GM20000 (cell line): Measurements from ENCODE around the gene KCNQ1.
A peak's percentile ranks its signal among the peaks of the same experiment; 100 is the strongest.

Source experiments
- DNase-seq: peaks from one replicate; pipeline ENCODE4 v3.0.0; 2012; ENCODE audit warnings: low spot score
- TF ChIP-seq, protein P1 (sequence below): IDR thresholded peaks from 2 replicates; pipeline ENCODE4 v1.5.1; 2012; ENCODE audit warnings: mild to moderate bottlenecking, control low read depth; ENCODE audit errors: extremely low read depth, missing control alignments

Gene KCNQ1

DNA sequence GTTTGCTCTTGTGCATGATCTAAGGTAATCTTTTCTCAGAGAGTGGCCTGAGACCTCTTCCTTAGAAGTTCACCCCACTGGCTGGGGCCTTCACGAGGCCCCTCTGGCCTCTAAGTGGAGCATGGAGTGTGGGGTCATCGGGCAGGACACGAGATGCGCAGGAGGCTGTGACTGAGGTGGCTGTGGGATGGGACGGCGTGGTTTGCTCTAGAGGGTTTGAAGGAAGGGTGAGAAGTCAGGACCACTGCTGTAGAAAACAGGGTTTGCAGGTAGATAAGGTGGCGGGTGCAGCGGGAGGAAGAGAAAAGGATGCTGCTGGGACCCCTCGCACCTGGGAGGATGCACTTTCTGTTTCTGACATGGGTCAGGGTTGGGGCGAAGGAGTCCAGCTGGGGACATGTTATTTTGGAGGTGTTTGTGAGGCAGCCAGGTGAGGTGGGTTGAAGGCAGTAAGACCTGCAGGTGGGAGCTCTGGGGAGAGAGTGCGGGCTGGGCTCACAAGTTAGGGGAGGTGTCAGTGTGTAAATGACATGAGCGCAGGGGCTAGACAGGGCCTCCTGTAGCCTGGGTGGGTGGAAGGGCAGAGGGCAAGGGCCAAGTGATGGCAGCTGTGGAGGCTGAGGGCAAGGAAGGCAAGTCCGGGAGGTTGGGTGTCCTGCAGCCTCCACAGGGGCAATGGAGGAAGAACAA lies 62.5 kb downstream of the KCNQ1 start:
- DNase-seq = peak; percentile 7
- TF ChIP-seq, protein P1, sequence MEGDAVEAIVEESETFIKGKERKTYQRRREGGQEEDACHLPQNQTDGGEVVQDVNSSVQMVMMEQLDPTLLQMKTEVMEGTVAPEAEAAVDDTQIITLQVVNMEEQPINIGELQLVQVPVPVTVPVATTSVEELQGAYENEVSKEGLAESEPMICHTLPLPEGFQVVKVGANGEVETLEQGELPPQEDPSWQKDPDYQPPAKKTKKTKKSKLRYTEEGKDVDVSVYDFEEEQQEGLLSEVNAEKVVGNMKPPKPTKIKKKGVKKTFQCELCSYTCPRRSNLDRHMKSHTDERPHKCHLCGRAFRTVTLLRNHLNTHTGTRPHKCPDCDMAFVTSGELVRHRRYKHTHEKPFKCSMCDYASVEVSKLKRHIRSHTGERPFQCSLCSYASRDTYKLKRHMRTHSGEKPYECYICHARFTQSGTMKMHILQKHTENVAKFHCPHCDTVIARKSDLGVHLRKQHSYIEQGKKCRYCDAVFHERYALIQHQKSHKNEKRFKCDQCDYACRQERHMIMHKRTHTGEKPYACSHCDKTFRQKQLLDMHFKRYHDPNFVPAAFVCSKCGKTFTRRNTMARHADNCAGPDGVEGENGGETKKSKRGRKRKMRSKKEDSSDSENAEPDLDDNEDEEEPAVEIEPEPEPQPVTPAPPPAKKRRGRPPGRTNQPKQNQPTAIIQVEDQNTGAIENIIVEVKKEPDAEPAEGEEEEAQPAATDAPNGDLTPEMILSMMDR = no peak

DNA sequence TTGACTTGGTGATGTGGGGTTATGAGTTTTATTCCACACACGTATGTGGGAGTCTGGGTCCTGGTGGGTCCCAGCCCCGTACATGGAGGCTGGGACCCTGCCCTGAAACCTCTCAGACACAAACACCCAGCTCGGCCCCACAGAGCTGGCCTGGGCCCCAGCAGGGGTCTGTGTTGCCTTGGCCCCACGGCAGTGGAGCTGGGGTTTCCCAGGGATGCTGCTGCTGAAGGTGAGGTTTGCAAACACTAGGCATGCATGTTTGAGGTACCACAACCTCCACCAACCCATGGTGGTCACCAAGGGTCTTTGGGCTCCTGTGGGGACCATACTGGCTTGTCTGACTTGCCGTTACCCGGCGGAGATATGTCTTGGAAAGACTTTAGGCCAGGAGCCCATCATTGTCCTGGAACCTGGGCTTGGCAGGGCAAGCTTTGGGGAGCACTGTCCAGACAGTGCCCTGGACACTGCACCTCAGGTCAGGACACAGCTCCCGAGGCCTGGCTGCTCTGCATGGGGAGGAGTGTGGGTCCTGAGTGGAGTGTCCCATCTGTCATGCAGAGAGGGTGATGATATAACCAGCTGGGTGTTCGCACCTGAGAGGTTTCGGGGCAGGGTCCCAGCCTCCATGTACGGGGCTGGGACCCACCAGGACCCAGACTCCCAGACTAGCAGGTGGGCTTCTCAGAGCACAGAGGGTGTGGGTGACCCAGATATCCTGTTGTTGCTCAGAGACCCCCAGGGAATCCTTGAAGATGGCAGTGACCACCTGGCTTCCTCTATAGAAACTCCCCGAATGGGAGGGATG lies 63.3 kb downstream of the KCNQ1 start:
- peak; percentile 3 for DNase-seq

DNA sequence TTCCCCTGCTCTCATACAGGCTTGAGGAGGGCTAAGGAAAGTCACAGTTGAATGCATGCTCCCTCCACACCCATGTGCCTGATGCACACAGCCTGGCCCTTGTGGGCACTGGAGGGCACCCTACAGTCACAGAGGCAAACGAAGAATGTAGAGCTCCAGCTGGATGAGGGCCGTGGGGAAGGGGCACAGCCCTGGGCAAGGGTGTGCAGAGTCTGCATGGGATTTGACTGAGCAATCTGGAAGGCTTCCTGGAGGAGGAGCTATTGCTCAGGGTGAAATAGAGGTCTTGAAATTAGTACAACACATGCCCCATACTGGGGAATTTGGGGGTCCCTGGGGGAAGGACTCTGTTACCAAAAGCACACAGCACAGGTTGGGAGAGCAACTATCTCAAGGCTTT lies 64.0 kb downstream of the KCNQ1 start:
- DNase-seq = peak; percentile 7
- TF ChIP-seq, protein P1 = no peak

More for the DNA sequence above, 63.3 kb downstream of the KCNQ1 start:
- TF ChIP-seq, protein P1 = no peak

DNA sequence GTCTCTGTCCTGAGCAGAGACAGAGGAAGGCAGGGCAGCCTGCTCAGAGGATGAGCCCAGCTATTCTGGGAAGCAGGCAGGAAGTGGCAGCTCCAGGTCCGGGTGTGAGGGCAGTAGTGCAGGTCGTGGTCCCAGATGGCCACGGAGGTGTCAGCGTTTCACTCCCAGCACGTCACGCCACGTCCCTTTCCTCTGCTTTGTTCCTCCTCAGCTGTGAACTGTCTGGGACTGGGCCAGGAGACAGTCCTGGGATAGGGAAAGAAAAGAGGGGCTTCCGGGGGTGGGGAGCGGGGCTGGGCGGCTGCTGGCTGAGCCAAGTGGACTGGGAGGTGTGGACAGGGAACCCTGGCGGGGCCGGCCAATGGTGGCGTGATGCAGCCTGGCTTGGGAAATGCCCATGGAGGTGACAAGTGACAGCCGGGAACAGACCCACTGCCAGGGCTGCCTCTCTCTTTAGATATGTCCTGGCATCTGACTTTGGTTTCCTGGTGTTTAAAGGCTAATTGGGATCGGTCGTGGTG lies 64.7 kb downstream of the KCNQ1 start:
- peak; percentile 3 for DNase-seq
- TF ChIP-seq, protein P1 = no peak

DNA sequence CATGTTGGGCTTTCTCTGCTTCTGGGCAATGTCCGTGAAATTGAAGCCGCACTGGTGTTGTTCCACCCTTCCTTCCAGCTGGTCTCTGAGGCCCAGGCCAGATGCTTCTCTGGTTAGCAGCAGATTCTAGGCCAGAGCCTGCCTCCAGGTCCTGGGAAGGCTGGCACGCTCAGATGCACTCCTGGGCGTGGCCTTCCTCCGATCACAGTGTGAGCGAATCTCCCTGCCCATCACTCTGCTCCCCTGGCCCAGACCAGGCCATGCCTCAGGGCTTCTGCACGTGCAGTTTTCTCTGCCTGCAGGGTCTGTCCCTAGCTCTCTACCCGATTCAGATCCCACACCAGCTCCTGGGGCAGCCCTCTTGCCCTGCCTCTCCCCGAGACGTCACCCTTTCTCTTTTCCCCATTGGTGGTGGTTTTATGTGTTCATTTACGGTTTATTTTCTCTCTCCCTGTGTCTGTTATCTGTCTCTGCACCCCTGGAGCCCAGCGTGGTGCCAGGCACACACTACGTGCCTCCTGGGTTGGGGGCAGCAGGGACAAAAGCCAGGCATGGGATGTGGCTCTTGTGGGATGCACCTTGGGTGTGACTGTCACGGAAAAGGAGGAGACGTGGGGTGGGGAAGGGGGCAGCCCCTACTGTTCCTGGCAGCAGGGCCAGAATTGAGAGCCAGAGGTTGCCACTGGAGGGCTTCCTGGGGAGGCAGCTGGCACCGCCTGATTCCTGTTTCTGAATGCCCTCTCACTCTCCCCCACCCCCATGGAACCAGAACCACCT lies 66.0 kb downstream of the KCNQ1 start:
- DNase-seq = peak; percentile 7
- TF ChIP-seq, protein P1 = no peak

DNA sequence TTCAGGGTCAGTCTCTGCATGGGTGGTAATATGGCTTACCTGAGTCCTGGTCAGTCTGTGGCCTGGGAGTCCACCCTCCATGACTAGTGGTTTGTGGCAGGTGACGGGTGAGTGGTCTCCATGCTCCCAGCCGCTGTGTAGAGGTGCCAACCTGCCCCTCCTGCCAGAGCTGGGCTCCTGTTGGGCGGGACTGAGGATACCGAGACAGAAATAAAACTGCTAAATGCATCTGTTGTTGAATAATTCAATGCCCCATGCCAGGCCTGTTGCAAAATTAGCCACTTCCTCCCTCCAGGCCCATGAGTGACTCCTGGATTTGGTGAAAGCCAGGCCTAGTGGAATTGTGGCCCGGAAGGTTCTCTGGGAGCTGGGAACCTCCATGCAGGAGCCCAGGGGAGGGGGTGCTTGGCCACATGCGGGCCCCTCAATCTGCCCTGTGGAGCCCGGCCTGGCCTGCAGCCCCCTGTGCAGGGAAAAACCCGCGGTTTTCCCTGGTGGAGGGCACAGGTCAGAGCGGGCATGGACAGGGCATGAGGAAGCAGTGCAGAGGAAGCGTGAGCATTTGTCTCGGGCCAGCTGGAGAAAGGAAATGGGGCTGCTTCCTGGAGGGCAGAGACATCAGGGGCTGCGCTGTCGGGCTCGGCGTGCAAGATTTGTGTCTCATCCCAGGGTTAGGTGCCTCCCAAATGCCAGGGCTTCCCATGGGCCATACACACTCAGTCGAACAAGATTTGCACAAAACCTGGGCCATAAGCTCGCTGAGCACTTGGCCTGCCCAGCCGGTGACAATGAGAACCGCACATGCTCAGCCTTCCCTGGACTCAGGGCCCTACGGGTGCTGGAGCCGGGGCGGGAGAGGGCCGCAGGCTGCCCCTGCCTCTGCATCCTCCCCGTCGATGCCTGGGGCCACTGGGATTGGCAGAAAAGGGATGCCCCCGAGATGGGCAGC lies 66.9 kb downstream of the KCNQ1 start:
- DNase-seq = peak; percentile 10

More for the DNA sequence above, 66.9 kb downstream of the KCNQ1 start:
- TF ChIP-seq, protein P1 = no peak
